Esophagus squamous epithelium (tissue), 5 donors: ENCODE measurements around the gene HPCAL1. TPM values are rescaled to one million over a fixed set of nuclear protein-coding genes. Genes with fewer than 3 reads are reported as not detected.

Experiments
- DNase-seq: peaks from one replicate; lab custom pipeline; 2025; lab: John Stamatoyannopoulos, UW
- H3K27ac ChIP-seq, 4 donors: fragments of 200-600 bp; sonication (generic); one replicate each; pipeline ENCODE4 v1.5.1; 2016 to 2019; ENCODE audit warnings: mild to moderate bottlenecking in 1 of 4
- H3K27me3 ChIP-seq, 4 donors: fragments of 200-600 bp; sonication (generic); 1 replicate in 3 of 4; 2 replicates in 1 of 4; pipeline versions ENCODE4 v1.5.1 to v1.6.0; 2017 to 2021; ENCODE audit warnings: antibody characterized with exemption in 1 of 4
- H3K36me3 ChIP-seq, 3 donors: fragments of 200-600 bp; sonication (generic); one replicate each; pipeline ENCODE4 v1.5.1; 2016 to 2019
- H3K4me1 ChIP-seq, 3 donors: fragments of 200-600 bp; sonication (generic); one replicate each; pipeline ENCODE4 v1.5.1; 2017 to 2019
- H3K4me3 ChIP-seq, 4 donors: fragments of 200-600 bp; sonication (generic); 1 replicate in 3 of 4; 2 replicates in 1 of 4; pipeline ENCODE4 v1.5.1; 2016 to 2019; ENCODE audit warnings: mild to moderate bottlenecking in 2 of 4, moderate library complexity in 1 of 4
- H3K9me3 ChIP-seq, 3 donors: fragments of 200-600 bp; sonication (generic); one replicate each; pipeline ENCODE4 v1.5.1; 2016 to 2019
- CTCF ChIP-seq, 6 experiments: fragments of 450-650 bp in 4 of 6; fragments of 200-600 bp in 2 of 6; sonication (generic) in 2 of 6; IDR thresholded peaks; one replicate each; pipeline ENCODE4 v1.5.1; 2016 to 2019; ENCODE audit warnings: antibody characterized with exemption in 6 of 6, mild to moderate bottlenecking in 4 of 6, moderate library complexity in 4 of 6
- POLR2A ChIP-seq, 4 donors: fragments of 450-650 bp; IDR thresholded peaks; one replicate each; pipeline ENCODE4 v1.6.1; 2017; ENCODE audit warnings: antibody characterized with exemption in 4 of 4, mild to moderate bottlenecking in 4 of 4, moderate library complexity in 3 of 4
- WGBS, 2 donors: methylation state at CpG; one replicate each; pipeline ENCODE4 v1.1.5; 2018; 5-methylcytosine and 5-hydroxymethylcytosine counted together
- intact Hi-C: fragments of 100-400 bp; cut with DNase I; formaldehyde crosslinking; loops from one replicate; pipeline ENCODE4 v1.15.0; 2022
- total RNA-seq, 4 donors: library from RNA; depleted of rRNA; stranded (reverse); fragments of >200 nt; gene quantifications; one replicate each; pipeline ENCODE4 v1.1.0, GENCODE V29; 2016
- donor health status: DM: yes; HTN: yes; CAD: no.

The HPCAL1 gene
- total RNA-seq, 4 donors from 2014 or later: 13.2 to 26.4 (median 20.5) TPM

- no peak overlapping the region for H3K4me3 ChIP-seq
- 64 to 68% methylated on average over 7 to 8 of the region's 8 CpGs for WGBS, 2 donors
- DNase-seq: no peak
- H3K9me3 ChIP-seq: no peaks in the 10 kb centered on the region
- H3K36me3 ChIP-seq: peaks cover 0 to 4% (median 0%) of the 10 kb centered on the region in 3 donors
- TF ChIP-seq POLR2A (IDR thresholded peaks at IDR 0.05) (no peak), CTCF (IDR thresholded peaks at IDR 0.05) (no peak)
- H3K27me3 ChIP-seq: no peaks in the 10 kb centered on the region
- intact Hi-C loops: no loop called here
- H3K27ac ChIP-seq: no peak overlapping the region
- peaks cover 0 to 9% (median 0%) of the 10 kb centered on the region in 3 donors for H3K4me1 ChIP-seq
Measured at GRCh38 chr2:10341193-10341592, 38.5 kb downstream of the HPCAL1 start.

GRCh38 chr2:10342245-10342951, 39.7 kb downstream of the HPCAL1 start:
- 80 to 87% methylated on average over 8 to 9 of the region's 18 CpGs for WGBS, 2 donors
- Histone ChIP-seq H3K27me3 (no peaks in the 10 kb centered on the region), H3K4me3 (no peak overlapping the region), H3K9me3 (no peaks in the 10 kb centered on the region), H3K36me3 (no peaks in the 10 kb centered on the region), H3K4me1 (peaks cover 0 to 19% (median 3%) of the 10 kb centered on the region in 3 donors), H3K27ac (no peak overlapping the region)
- no peak for DNase-seq
- TF ChIP-seq POLR2A (IDR thresholded peaks at IDR 0.05): no peak
- no peak for TF ChIP-seq CTCF (IDR thresholded peaks at IDR 0.05)
- intact Hi-C loops: no loop called here

GRCh38 chr2:10343191-10343590, 40.5 kb downstream of the HPCAL1 start:
- intact Hi-C loops: no loop called here
- WGBS, 2 donors: 100% methylated on average over 1 to 3 of the region's 3 CpGs
- Histone ChIP-seq H3K4me1 (peaks cover 0 to 22% (median 4%) of the 10 kb centered on the region in 3 donors), H3K4me3 (no peak overlapping the region), H3K27ac (no peak overlapping the region), H3K27me3 (no peaks in the 10 kb centered on the region), H3K36me3 (no peaks in the 10 kb centered on the region), H3K9me3 (no peaks in the 10 kb centered on the region)
- TF ChIP-seq CTCF (IDR thresholded peaks at IDR 0.05): no peak
- no peak for TF ChIP-seq POLR2A (IDR thresholded peaks at IDR 0.05)
- no peak for DNase-seq

GRCh38 chr2:10343658-10344057, 41.0 kb downstream of the HPCAL1 start:
- H3K4me1 ChIP-seq: peaks cover 0 to 27% (median 4%) of the 10 kb centered on the region in 3 donors
- H3K27ac ChIP-seq: no peak overlapping the region
- no peak for DNase-seq

More at GRCh38 chr2:10343658-10344057, 41.0 kb downstream of the HPCAL1 start:
- no peak for TF ChIP-seq POLR2A (IDR thresholded peaks at IDR 0.05)
- TF ChIP-seq CTCF (IDR thresholded peaks at IDR 0.05): no peak
- no peaks in the 10 kb centered on the region for H3K36me3 ChIP-seq
- no peaks in the 10 kb centered on the region for H3K9me3 ChIP-seq
- no peak overlapping the region for H3K4me3 ChIP-seq
- WGBS, 2 donors: 79 to 87% methylated on average over 6 to 8 of the region's 8 CpGs
- intact Hi-C loops: no loop called here
- no peaks in the 10 kb centered on the region for H3K27me3 ChIP-seq
